Keratinocyte (primary cell): Measurements from ENCODE around the gene MT2A. TPM values are rescaled to one million over a fixed set of nuclear protein-coding genes. Genes with fewer than 3 reads are reported as not detected.

Experiments
- DNase-seq: peaks from one replicate; pipeline ENCODE4 v3.0.0-alpha.2; 2011; ENCODE audit warnings: low read depth, missing footprints, low spot score
- FAIRE-seq: peaks from 2 replicates; lab custom pipeline; 2011; peaks lifted over from hg19 to GRCh38; lab: Jason Lieb, UNC
- H2AFZ ChIP-seq: 2 replicates; pipeline ENCODE4 v1.6.0; 2012; ENCODE audit warnings: low read length, control low read depth, inconsistent platforms; ENCODE audit not compliant: control insufficient read depth
- H3K27ac ChIP-seq: 2 replicates; pipeline ENCODE4 v1.5.1; 2011; ENCODE audit warnings: low read length; ENCODE audit not compliant: control insufficient read depth, insufficient read depth
- H3K27me3 ChIP-seq: 3 replicates; pipeline ENCODE4 v1.6.0; 2011; ENCODE audit warnings: low read length; ENCODE audit not compliant: control insufficient read depth, insufficient read depth; ENCODE audit errors: extremely low read depth
- H3K36me3 ChIP-seq, 2 experiments: 2 replicates in 1 of 2; 3 replicates in 1 of 2; pipeline ENCODE4 v1.5.1; 2011; ENCODE audit warnings: low read length in 2 of 2, mild to moderate bottlenecking in 1 of 2; ENCODE audit not compliant: control insufficient read depth in 2 of 2, insufficient read depth in 2 of 2; ENCODE audit errors: extremely low read depth in 1 of 2
- H3K4me1 ChIP-seq: 3 replicates; pipeline ENCODE4 v1.5.1; 2011; ENCODE audit warnings: low read length; ENCODE audit not compliant: control insufficient read depth, insufficient read depth; ENCODE audit errors: extremely low read depth
- H3K4me2 ChIP-seq: 3 replicates; pipeline ENCODE4 v1.6.0; 2011; ENCODE audit warnings: low read depth, low read length; ENCODE audit not compliant: control insufficient read depth, insufficient read depth; ENCODE audit errors: extremely low read depth
- H3K4me3 ChIP-seq, 3 experiments: fragments of 200-600 bp in 1 of 3; sonication (generic) in 1 of 3; 2 replicates in 2 of 3; 3 replicates in 1 of 3; pipeline ENCODE4 v1.5.1; 2011 to 2016; ENCODE audit warnings: low read length in 3 of 3, mild to moderate bottlenecking in 3 of 3, control low read depth in 2 of 3, inconsistent platforms in 1 of 3, low read depth in 1 of 3, mixed read lengths in 1 of 3, mixed run types in 1 of 3, moderate library complexity in 1 of 3; ENCODE audit not compliant: control insufficient read depth in 2 of 3, insufficient read depth in 2 of 3; ENCODE audit errors: extremely low read depth in 1 of 3
- H3K79me2 ChIP-seq: 2 replicates; pipeline ENCODE4 v1.6.0; 2012; ENCODE audit warnings: low read length; ENCODE audit not compliant: control insufficient read depth, insufficient read depth
- H3K9ac ChIP-seq: 3 replicates; pipeline ENCODE4 v1.6.0; 2011; ENCODE audit warnings: low read length; ENCODE audit not compliant: control insufficient read depth, insufficient read depth; ENCODE audit errors: extremely low read depth
- H3K9me1 ChIP-seq: 3 replicates; pipeline ENCODE4 v1.6.0; 2011; ENCODE audit warnings: low read length; ENCODE audit not compliant: control insufficient read depth, insufficient read depth; ENCODE audit errors: extremely low read depth
- H3K9me3 ChIP-seq: 2 replicates; pipeline ENCODE4 v1.5.1; 2012; ENCODE audit warnings: low read depth, low read length; ENCODE audit not compliant: control insufficient read depth
- H4K20me1 ChIP-seq: 3 replicates; pipeline ENCODE4 v1.6.0; 2011; ENCODE audit warnings: low read length; ENCODE audit not compliant: control insufficient read depth, insufficient read depth; ENCODE audit errors: extremely low read depth
- EZH2 ChIP-seq: IDR thresholded peaks from one replicate; pipeline ENCODE4 v1.6.1; 2012; ENCODE audit warnings: inconsistent platforms, mild to moderate bottlenecking, low read length, moderate library complexity
- dilution Hi-C: fragments of 300-500 bp; cut with MboI; formaldehyde crosslinking; loops from one replicate; pipeline ENCODE4 v1.7.0; 2020; ENCODE audit warnings: low sequenced_read_pairs; ENCODE audit not compliant: extremely low pct_ligation_motif_present
- polyA plus RNA-seq, 5 experiments: library from polyadenylated mRNA; depleted of rRNA in 3 of 5; stranded (reverse) in 3 of 5; stranded (forward) in 1 of 5; unstranded in 1 of 5; fragments of >200 nt; gene quantifications; 1 replicate in 1 of 5; 2 replicates in 3 of 5; 3 replicates in 1 of 5; pipeline versions ENCODE4 v1.2.1 to v1.2.3, GENCODE V29; 2011 to 2012; ENCODE audit warnings: missing spikeins in 2 of 5, low read depth in 1 of 5, low replicate concordance in 1 of 5
- TF ChIP-seq, protein P1 (sequence below), 3 experiments: IDR thresholded peaks in 1 of 3; conservative IDR thresholded peaks in 1 of 3; optimal IDR thresholded peaks in 1 of 3; 2 replicates in 2 of 3; 3 replicates in 1 of 3; pipeline versions ENCODE3 to v1.5.1; 2011; ENCODE audit warnings: low read length in 3 of 3, mild to moderate bottlenecking in 3 of 3, moderate library complexity in 2 of 3, control low read depth in 1 of 3, inconsistent platforms in 1 of 3; ENCODE audit not compliant: insufficient read depth in 2 of 3; ENCODE audit errors: extremely low read depth in 1 of 3

MT2A gene
- polyA plus RNA-seq, 1 donor (not counting 4 experiments of a cell fraction or from before 2014, with no cell fraction given) = 990 TPM

DNA sequence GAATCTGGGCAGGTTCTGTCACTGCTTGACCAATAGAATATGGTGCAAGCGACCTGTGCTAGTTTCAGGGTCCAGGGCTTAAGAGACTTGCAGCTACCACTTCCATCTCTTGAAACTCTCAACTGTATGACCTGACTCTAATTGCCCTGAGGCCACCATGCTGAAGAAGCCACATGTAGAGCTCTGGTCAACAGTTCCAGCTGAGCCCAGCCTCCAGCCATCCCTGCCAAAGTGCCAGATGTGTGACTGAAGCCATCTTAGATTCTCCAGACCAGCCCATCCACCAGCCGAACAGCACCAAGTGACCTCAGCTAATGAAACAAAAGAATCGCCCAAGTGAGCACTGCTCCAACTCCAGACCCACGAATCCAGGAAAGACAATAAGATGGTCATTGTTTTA is 3.4 kb upstream of the MT2A start:
- Histone ChIP-seq H4K20me1 (no peaks in the 10 kb centered on the region), H3K27ac (peak overlapping the region; percentile 95), H3K4me2 (no peak overlapping the region), H2AFZ (no peak overlapping the region), H3K27me3 (no peaks in the 10 kb centered on the region), H3K9me1 (no peaks in the 10 kb centered on the region), H3K4me3 (no peak overlapping the region), H3K4me1 (peaks cover 33% of the 10 kb centered on the region), H3K9me3 (no peaks in the 10 kb centered on the region), H3K9ac (no peak overlapping the region), H3K36me3 (no peaks in the 10 kb centered on the region), H3K79me2 (no peaks in the 10 kb centered on the region)
- FAIRE-seq (no peak), DNase-seq (no peak)
- dilution Hi-C loops = no loop called here
- TF ChIP-seq, protein P1, sequence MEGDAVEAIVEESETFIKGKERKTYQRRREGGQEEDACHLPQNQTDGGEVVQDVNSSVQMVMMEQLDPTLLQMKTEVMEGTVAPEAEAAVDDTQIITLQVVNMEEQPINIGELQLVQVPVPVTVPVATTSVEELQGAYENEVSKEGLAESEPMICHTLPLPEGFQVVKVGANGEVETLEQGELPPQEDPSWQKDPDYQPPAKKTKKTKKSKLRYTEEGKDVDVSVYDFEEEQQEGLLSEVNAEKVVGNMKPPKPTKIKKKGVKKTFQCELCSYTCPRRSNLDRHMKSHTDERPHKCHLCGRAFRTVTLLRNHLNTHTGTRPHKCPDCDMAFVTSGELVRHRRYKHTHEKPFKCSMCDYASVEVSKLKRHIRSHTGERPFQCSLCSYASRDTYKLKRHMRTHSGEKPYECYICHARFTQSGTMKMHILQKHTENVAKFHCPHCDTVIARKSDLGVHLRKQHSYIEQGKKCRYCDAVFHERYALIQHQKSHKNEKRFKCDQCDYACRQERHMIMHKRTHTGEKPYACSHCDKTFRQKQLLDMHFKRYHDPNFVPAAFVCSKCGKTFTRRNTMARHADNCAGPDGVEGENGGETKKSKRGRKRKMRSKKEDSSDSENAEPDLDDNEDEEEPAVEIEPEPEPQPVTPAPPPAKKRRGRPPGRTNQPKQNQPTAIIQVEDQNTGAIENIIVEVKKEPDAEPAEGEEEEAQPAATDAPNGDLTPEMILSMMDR (optimal IDR thresholded peaks at IDR 0.05 in 1 of 3, IDR thresholded peaks at IDR 0.05 in 1 of 3, conservative IDR thresholded peaks at IDR 0.05 in 1 of 3; ENCODE audit: extremely low read depth in 1 of 3, insufficient read depth in 2 of 3, low read length in 3 of 3) = no peak
- no peak for TF ChIP-seq EZH2

DNA sequence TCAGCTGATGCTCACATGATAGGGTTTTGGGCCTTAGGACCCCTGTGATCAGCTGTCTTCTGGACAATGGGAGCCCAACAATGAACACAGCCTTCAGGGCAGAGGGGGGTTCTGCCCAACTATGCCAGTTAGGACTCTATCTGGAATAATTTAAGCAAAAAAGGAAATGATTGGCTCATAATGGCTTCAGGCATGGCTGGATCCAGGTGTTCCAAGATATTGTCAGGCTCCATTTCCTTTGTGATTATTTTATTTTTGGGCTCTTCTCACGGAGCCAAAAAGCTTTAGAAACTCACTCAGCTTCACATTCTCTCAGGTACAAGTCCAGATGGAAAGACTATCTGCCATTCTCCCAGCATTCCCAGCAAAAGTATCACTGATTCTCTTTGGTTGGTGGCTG is 2.9 kb upstream of the MT2A start:
- Histone ChIP-seq H3K79me2 (no peaks in the 10 kb centered on the region), H3K27me3 (no peaks in the 10 kb centered on the region), H3K9me3 (no peaks in the 10 kb centered on the region), H3K4me1 (peaks cover 38% of the 10 kb centered on the region), H2AFZ (no peak overlapping the region), H3K4me3 (no peak overlapping the region), H3K27ac (peak overlapping the region; percentile 95), H3K36me3 (no peaks in the 10 kb centered on the region), H4K20me1 (no peaks in the 10 kb centered on the region), H3K9ac (no peak overlapping the region), H3K9me1 (no peaks in the 10 kb centered on the region), H3K4me2 (peak overlapping the region; percentile 81)
- TF ChIP-seq, protein P1 (optimal IDR thresholded peaks at IDR 0.05 in 1 of 3, IDR thresholded peaks at IDR 0.05 in 1 of 3, conservative IDR thresholded peaks at IDR 0.05 in 1 of 3; ENCODE audit: extremely low read depth in 1 of 3, insufficient read depth in 2 of 3, low read length in 3 of 3) = no peak
- no peak for TF ChIP-seq EZH2
- FAIRE-seq = no peak
- no peak for DNase-seq
- dilution Hi-C loops = no loop called here
